HG03108 (cell line): ENCODE results near the gene HPSE2.
"Not testable (repeated sequence)": the region's sequence is repeated elsewhere in the genome, so short reads cannot be mapped to it uniquely, and the experiment has no call there.

Source experiments
- ATAC-seq: cut with Tn5 transposase; IDR thresholded peaks from one replicate; pipeline ENCODE4 v1.9.1; 2021; ENCODE audit warnings: moderate library complexity; ENCODE audit not compliant: unreplicated experiment

The HPSE2 gene

GRCh38 chr10:98921316-98921715 is 314.3 kb downstream of the HPSE2 start:
- no peak for ATAC-seq

GRCh38 chr10:98920807-98921206 is 314.8 kb downstream of the HPSE2 start:
- no peak for ATAC-seq

- no peak for ATAC-seq
Observed at GRCh38 chr10:98920360-98920759, 315.3 kb downstream of the HPSE2 start.

GRCh38 chr10:98919899-98920298 is 315.8 kb downstream of the HPSE2 start:
- no peak for ATAC-seq

- ATAC-seq: no peak
Observed at GRCh38 chr10:98917828-98918227, 317.8 kb downstream of the HPSE2 start.

GRCh38 chr10:98916526-98917125 is 319.0 kb downstream of the HPSE2 start:
- ATAC-seq: no peak

GRCh38 chr10:98915911-98916310 is 319.7 kb downstream of the HPSE2 start:
- ATAC-seq: no peak

GRCh38 chr10:98910546-98910945 is 325.1 kb downstream of the HPSE2 start:
- no peak for ATAC-seq

- no peak for ATAC-seq
Observed at GRCh38 chr10:98910048-98910447, 325.6 kb downstream of the HPSE2 start.

GRCh38 chr10:98908868-98909267 is 326.8 kb downstream of the HPSE2 start:
- no peak for ATAC-seq

- ATAC-seq: not testable (repeated sequence)
Observed at GRCh38 chr10:98908247-98908646, 327.4 kb downstream of the HPSE2 start.

GRCh38 chr10:98901441-98902110 is 334.1 kb downstream of the HPSE2 start:
- no peak for ATAC-seq

GRCh38 chr10:98899018-98899417 is 336.6 kb downstream of the HPSE2 start:
- no peak for ATAC-seq

GRCh38 chr10:98892523-98892922 is 343.1 kb downstream of the HPSE2 start:
- no peak for ATAC-seq

GRCh38 chr10:98886686-98887085 is 349.0 kb downstream of the HPSE2 start:
- ATAC-seq: no peak

- ATAC-seq: no peak
Observed at GRCh38 chr10:98885378-98885777, 350.3 kb downstream of the HPSE2 start.

- no peak for ATAC-seq
Observed at GRCh38 chr10:98881789-98882188, 353.9 kb downstream of the HPSE2 start.

- ATAC-seq: no peak
Observed at GRCh38 chr10:98880971-98881370, 354.7 kb downstream of the HPSE2 start.

- no peak for ATAC-seq
Observed at GRCh38 chr10:98878921-98879320, 356.7 kb downstream of the HPSE2 start.

- ATAC-seq: no peak
Observed at GRCh38 chr10:98878418-98878817, 357.2 kb downstream of the HPSE2 start.

GRCh38 chr10:98861962-98862361 is 373.7 kb downstream of the HPSE2 start:
- ATAC-seq: no peak

- no peak for ATAC-seq
Observed at GRCh38 chr10:98858525-98858924, 377.1 kb downstream of the HPSE2 start.
